NT2/D1 (cell line): Measurements from ENCODE around the gene YBX3.

Experiments used
- DNase-seq: peaks from one replicate; pipeline ENCODE4 v3.0.0-alpha.2; 2011; ENCODE audit warnings: low read depth, low spot score
- H3K27me3 ChIP-seq: 2 replicates; pipeline ENCODE4 v1.6.0; 2011; ENCODE audit warnings: mild to moderate bottlenecking; ENCODE audit not compliant: insufficient read length, insufficient read depth
- H3K36me3 ChIP-seq: 2 replicates; pipeline ENCODE4 v1.6.1; 2011; ENCODE audit warnings: mild to moderate bottlenecking, low read length, mixed read lengths; ENCODE audit not compliant: insufficient read depth, insufficient read length
- H3K4me1 ChIP-seq: 2 replicates; pipeline ENCODE4 v1.5.1; 2011; ENCODE audit not compliant: insufficient read depth, insufficient read length
- H3K4me3 ChIP-seq: 2 replicates; pipeline ENCODE4 v1.5.1; 2011; ENCODE audit warnings: low read depth; ENCODE audit not compliant: insufficient read length
- H3K9ac ChIP-seq: 2 replicates; pipeline ENCODE4 v1.6.0; 2011; ENCODE audit warnings: low read depth; ENCODE audit not compliant: insufficient read length
- H3K9me3 ChIP-seq: 2 replicates; pipeline ENCODE4 v1.5.1; 2011; ENCODE audit warnings: mild to moderate bottlenecking, low read length; ENCODE audit not compliant: insufficient read depth
- SUZ12 ChIP-seq: IDR thresholded peaks from 2 replicates; pipeline ENCODE4 v1.6.1; 2011; ENCODE audit not compliant: insufficient read length, insufficient read depth; ENCODE audit errors: extremely low read depth
- YY1 ChIP-seq: IDR thresholded peaks from 2 replicates; pipeline ENCODE4 v1.6.1; 2011; ENCODE audit not compliant: insufficient read length, insufficient read depth
- ZNF274 ChIP-seq: IDR thresholded peaks from 2 replicates; pipeline ENCODE4 v1.6.1; 2011; ENCODE audit warnings: mild to moderate bottlenecking, low read depth, low read length

YBX3 gene

DNA sequence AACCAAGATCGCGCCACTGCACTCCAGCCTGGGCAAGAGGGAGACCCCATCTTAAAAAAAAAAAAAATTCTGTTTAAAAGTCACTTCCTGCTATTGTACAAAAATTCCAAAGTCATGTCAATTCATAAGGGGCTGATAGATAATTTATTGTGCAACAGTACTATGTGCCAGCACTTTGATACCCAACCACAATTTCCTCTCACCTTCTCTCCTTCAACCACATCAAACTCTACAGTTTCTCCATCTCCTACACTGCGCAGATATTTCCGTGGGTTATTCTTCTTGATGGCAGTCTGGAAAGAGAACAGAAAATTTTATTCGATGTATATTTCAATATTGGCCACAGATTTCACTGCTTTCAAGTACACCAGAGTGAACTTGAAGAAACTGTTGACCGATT is 7.6 kb downstream of the YBX3 start:
- Histone ChIP-seq H3K27me3 (no peaks in the 10 kb centered on the region), H3K9me3 (no peaks in the 10 kb centered on the region), H3K4me3 (no peak overlapping the region), H3K4me1 (no peaks in the 10 kb centered on the region), H3K36me3 (peaks cover 78% of the 10 kb centered on the region), H3K9ac (no peak overlapping the region)
- TF ChIP-seq SUZ12: no peak
- TF ChIP-seq ZNF274: no peak
- TF ChIP-seq YY1: no peak
- no peak for DNase-seq

DNA sequence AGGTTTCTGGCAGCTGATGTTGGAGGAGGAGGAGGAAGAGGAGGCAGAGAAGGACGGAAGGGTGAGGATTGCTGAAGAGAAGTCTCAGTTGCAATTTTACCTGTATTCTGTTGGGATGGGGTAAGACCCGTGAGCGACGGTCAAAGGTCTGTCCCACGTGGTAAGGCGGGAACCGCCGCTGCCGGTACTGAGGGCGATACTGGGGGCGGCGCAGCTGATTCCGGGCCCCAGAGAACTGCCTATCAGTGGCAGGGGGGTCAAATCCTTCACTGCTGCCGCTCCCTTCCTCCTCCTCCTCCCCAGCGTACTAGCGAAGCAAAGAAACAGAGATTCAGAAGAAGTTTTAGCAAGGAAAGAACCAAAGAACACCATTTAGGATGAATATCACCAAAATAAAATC is 13.3 kb downstream of the YBX3 start:
- Histone ChIP-seq H3K4me3 (no peak overlapping the region), H3K9me3 (no peaks in the 10 kb centered on the region), H3K4me1 (no peaks in the 10 kb centered on the region), H3K9ac (no peak overlapping the region), H3K36me3 (peaks cover 97% of the 10 kb centered on the region), H3K27me3 (no peaks in the 10 kb centered on the region)
- DNase-seq: no peak
- TF ChIP-seq SUZ12 (no peak), YY1 (no peak), ZNF274 (no peak)

DNA sequence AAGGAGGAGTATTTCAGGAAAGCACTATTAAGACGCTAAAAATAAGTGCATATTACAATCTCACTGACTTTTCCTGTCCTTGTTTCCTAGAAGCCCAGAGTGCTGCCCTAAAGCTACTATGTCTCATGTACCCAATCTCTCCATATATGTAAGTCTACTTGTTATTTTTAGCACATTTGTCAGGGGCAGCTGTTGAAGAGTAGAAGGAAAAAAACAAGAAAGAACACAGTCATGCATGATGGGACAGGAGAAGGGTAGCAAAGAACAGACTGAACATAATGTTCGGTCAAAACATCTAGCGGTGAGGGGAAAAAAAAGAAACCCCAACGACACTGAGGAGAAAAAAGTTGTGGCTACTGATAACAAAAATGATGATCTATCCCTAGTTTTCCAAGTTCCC is 14.3 kb downstream of the YBX3 start:
- Histone ChIP-seq H3K9ac (no peak overlapping the region), H3K4me1 (no peaks in the 10 kb centered on the region), H3K36me3 (peaks cover 97% of the 10 kb centered on the region), H3K4me3 (no peak overlapping the region), H3K27me3 (no peaks in the 10 kb centered on the region), H3K9me3 (no peaks in the 10 kb centered on the region)
- DNase-seq: no peak
- TF ChIP-seq SUZ12 (no peak), ZNF274 (no peak), YY1 (no peak)

GRCh38 chr12:10705655-10706054 is 17.5 kb downstream of the YBX3 start:
- Histone ChIP-seq H3K27me3 (no peaks in the 10 kb centered on the region), H3K9me3 (no peaks in the 10 kb centered on the region), H3K4me1 (no peaks in the 10 kb centered on the region), H3K4me3 (no peak overlapping the region), H3K9ac (no peak overlapping the region), H3K36me3 (peaks cover 97% of the 10 kb centered on the region)
- no peak for DNase-seq
- TF ChIP-seq SUZ12: no peak
- no peak for TF ChIP-seq YY1
- TF ChIP-seq ZNF274: no peak

GRCh38 chr12:10701843-10702242 is 21.3 kb downstream of the YBX3 start:
- Histone ChIP-seq H3K4me1 (no peaks in the 10 kb centered on the region), H3K9me3 (no peaks in the 10 kb centered on the region), H3K36me3 (peaks cover 97% of the 10 kb centered on the region), H3K9ac (no peak overlapping the region), H3K4me3 (no peak overlapping the region), H3K27me3 (no peaks in the 10 kb centered on the region)
- DNase-seq: no peak
- no peak for TF ChIP-seq YY1
- TF ChIP-seq ZNF274: no peak
- TF ChIP-seq SUZ12: no peak

- peaks cover 100% of the 10 kb centered on the region for H3K36me3 ChIP-seq
These were observed 21.9 kb downstream of the YBX3 start for GRCh38 chr12:10701131-10701681.

DNA sequence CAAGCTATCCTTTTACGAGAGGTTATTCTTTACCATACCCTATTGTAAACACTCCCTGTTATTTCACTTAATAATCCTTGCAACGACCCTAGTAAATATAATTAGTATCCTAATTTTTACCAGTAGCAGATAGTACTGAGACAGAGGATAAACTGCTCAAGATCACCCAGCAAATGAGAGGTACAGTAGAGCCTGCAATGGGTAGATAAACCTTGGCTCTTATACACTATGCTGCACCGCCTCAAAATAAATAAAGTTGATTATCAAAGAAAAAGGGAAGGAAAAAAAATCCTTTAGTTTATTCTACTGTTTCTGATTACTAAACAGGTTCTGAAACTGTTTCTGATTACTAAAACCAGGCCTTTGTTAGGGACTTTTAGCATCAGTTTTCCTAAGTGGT is 22.5 kb downstream of the YBX3 start:
- DNase-seq: no peak
- Histone ChIP-seq H3K4me1 (no peaks in the 10 kb centered on the region), H3K4me3 (no peak overlapping the region), H3K9me3 (no peaks in the 10 kb centered on the region), H3K36me3 (peaks cover 98% of the 10 kb centered on the region), H3K27me3 (no peaks in the 10 kb centered on the region), H3K9ac (no peak overlapping the region)
- no peak for TF ChIP-seq YY1
- no peak for TF ChIP-seq ZNF274
- TF ChIP-seq SUZ12: no peak

More at GRCh38 chr12:10701131-10701681, 21.9 kb downstream of the YBX3 start:
- H3K27me3 ChIP-seq: no peaks in the 10 kb centered on the region
- H3K9me3 ChIP-seq: no peaks in the 10 kb centered on the region
- no peak overlapping the region for H3K9ac ChIP-seq
- no peaks in the 10 kb centered on the region for H3K4me1 ChIP-seq
- TF ChIP-seq ZNF274 (no peak), YY1 (no peak)
- no peak for DNase-seq
- no peak overlapping the region for H3K4me3 ChIP-seq
